HG02798 (cell line): ENCODE results near the gene NRXN3.

Experiments used
- ATAC-seq: cut with Tn5 transposase; IDR thresholded peaks from one replicate; pipeline ENCODE4 v1.9.1; 2021; ENCODE audit warnings: mild to moderate bottlenecking; ENCODE audit not compliant: unreplicated experiment, poor library complexity

Gene NRXN3

DNA sequence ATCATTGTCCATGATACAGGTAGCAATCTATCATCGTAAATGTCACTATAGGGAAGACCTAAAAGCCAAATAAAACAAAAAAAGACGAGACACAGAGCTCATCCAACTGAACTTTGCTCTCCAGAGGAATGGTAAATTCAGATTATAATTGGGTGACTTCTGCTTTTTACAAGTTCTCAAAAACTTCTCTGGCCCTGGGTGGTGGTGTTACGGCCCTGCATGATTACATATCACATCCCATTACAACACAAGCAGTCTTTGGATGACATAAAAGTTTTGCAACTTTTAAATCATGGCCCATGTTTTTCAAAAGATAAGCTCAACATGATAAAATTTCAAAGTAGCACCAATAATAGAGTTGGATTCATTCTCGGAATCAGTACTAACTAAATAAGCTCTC, 1741.6 kb downstream of the NRXN3 start:
- ATAC-seq, result no peak

GRCh38 chr14:79914595-79914994, 1744.4 kb downstream of the NRXN3 start:
- no peak for ATAC-seq

GRCh38 chr14:79915406-79915805, 1745.2 kb downstream of the NRXN3 start:
- no peak for ATAC-seq

DNA sequence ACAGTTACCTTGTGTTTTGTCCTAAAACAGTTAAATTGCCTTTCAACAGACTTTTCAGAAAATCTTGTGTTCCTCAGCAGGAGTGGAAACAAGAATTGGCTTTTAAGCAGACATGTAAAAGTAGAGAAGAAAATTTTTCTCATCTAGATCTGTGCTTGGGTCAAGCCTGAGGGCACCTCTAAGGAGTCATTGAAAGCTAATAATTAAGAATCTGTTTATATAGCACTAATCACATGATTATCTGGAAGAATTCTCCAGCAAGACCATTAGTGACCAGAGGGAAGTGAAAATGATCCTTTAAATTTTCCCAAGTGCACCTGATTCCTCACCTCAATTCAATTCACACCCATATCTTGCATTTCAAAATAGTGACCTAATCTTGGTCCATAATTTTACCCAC, 1746.1 kb downstream of the NRXN3 start:
- no peak for ATAC-seq

GRCh38 chr14:79916892-79917291, 1746.7 kb downstream of the NRXN3 start:
- no peak for ATAC-seq
